MM.1S (cell line): Measurements from ENCODE around the gene CAPN10.

Experiments
- EZH2 ChIP-seq: fragments of 300-600 bp; sonication (generic); optimal IDR thresholded peaks from 2 replicates; pipeline ENCODE3; 2017; ENCODE audit warnings: low read depth, mild to moderate bottlenecking, antibody characterized with exemption, low read length, mixed read lengths
- EZH2phosphoT487 ChIP-seq: fragments of 300-600 bp; sonication (generic); IDR thresholded peaks from 2 replicates; pipeline ENCODE4 v1.6.1; 2018; ENCODE audit warnings: antibody characterized with exemption, low read length
- TF ChIP-seq, protein P1 (sequence below): fragments of 300-600 bp; sonication (generic); IDR thresholded peaks from 2 replicates; pipeline ENCODE4 v1.5.1; 2016; ENCODE audit warnings: antibody characterized with exemption, low read length, mixed read lengths

DNA sequence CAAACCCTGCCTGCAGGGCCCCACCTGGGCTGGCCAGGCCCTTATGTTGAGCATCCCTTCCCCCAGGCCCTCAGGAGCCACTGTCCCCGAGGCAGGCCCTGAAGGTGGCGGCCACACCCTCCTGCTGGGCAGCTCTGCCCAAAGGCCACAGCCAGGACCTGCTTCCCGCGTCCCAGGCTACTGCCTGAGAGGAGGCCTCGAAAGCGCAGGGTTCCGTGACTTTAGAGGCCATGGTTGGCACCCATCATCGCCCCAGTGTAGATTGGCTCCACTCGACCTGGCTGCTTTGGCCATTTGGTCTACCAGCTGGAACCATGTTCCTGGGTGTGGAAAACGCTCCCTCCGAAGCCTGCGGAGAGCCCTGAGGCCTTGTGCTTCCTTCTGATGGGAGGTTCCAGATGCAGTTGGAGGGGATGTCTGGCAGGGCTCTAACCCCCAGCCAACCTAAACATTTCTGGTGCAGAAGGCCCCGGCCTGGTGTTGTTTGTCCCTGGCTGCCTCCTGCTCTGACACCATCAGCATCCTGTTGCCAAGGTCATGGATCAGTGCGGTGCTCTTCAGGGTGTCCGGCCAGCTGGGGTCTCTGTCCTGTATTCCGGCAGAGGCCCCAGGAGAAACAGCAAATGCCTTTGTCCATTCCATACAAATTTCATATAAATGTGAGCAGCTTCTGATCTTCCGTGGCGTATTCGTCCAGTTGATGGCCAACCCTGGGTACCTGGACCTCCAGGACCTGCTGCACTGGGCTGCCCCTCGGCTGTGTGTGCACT is 14.7 kb downstream of the CAPN10 start:
- TF ChIP-seq, protein P1, sequence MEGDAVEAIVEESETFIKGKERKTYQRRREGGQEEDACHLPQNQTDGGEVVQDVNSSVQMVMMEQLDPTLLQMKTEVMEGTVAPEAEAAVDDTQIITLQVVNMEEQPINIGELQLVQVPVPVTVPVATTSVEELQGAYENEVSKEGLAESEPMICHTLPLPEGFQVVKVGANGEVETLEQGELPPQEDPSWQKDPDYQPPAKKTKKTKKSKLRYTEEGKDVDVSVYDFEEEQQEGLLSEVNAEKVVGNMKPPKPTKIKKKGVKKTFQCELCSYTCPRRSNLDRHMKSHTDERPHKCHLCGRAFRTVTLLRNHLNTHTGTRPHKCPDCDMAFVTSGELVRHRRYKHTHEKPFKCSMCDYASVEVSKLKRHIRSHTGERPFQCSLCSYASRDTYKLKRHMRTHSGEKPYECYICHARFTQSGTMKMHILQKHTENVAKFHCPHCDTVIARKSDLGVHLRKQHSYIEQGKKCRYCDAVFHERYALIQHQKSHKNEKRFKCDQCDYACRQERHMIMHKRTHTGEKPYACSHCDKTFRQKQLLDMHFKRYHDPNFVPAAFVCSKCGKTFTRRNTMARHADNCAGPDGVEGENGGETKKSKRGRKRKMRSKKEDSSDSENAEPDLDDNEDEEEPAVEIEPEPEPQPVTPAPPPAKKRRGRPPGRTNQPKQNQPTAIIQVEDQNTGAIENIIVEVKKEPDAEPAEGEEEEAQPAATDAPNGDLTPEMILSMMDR, result no peak
- TF ChIP-seq EZH2phosphoT487 (no peak), EZH2 (no peak)
